ENCODE measurements around the gene PAK4. TPM values are rescaled to one million over a fixed set of nuclear protein-coding genes. Genes with fewer than 3 reads are reported as not detected.

The PAK4 gene
- total and polyA plus RNA-seq, 10 of the 15 experiments (the other 5 are each of a cell fraction or from before 2014, with no cell fraction given) = 0.08 to 19.3 (median 5.9) TPM

DNA sequence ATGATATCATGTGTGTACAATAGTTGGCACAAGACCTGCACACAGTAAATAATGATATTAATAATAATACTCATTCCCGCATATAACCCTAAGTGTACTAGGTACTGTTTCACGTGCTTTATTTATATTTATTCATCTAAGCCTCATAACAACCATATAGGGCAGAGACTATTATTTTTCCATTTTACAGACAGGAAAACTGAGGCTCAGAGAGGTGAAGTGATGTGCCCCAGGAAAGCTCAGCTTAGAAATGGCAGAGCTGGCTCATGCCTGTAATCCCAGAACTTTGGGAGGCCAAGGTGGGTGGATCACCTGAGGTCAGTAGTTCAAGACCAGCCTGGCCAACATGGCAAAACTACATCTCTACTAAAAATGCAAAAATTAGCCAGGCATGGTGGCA lies 27.9 kb upstream of the PAK4 start (continued):
- TF ChIP-seq ZNF687 (IDR thresholded peaks at IDR 0.05) (no peak), TCF3 (IDR thresholded peaks at IDR 0.05; ENCODE audit: borderline replicate concordance, insufficient read depth, low read depth, low read length) (no peak)
- TF ChIP-seq, protein P1, sequence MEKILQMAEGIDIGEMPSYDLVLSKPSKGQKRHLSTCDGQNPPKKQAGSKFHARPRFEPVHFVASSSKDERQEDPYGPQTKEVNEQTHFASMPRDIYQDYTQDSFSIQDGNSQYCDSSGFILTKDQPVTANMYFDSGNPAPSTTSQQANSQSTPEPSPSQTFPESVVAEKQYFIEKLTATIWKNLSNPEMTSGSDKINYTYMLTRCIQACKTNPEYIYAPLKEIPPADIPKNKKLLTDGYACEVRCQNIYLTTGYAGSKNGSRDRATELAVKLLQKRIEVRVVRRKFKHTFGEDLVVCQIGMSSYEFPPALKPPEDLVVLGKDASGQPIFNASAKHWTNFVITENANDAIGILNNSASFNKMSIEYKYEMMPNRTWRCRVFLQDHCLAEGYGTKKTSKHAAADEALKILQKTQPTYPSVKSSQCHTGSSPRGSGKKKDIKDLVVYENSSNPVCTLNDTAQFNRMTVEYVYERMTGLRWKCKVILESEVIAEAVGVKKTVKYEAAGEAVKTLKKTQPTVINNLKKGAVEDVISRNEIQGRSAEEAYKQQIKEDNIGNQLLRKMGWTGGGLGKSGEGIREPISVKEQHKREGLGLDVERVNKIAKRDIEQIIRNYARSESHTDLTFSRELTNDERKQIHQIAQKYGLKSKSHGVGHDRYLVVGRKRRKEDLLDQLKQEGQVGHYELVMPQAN (conservative IDR thresholded peaks at IDR 0.05) = no peak

DNA sequence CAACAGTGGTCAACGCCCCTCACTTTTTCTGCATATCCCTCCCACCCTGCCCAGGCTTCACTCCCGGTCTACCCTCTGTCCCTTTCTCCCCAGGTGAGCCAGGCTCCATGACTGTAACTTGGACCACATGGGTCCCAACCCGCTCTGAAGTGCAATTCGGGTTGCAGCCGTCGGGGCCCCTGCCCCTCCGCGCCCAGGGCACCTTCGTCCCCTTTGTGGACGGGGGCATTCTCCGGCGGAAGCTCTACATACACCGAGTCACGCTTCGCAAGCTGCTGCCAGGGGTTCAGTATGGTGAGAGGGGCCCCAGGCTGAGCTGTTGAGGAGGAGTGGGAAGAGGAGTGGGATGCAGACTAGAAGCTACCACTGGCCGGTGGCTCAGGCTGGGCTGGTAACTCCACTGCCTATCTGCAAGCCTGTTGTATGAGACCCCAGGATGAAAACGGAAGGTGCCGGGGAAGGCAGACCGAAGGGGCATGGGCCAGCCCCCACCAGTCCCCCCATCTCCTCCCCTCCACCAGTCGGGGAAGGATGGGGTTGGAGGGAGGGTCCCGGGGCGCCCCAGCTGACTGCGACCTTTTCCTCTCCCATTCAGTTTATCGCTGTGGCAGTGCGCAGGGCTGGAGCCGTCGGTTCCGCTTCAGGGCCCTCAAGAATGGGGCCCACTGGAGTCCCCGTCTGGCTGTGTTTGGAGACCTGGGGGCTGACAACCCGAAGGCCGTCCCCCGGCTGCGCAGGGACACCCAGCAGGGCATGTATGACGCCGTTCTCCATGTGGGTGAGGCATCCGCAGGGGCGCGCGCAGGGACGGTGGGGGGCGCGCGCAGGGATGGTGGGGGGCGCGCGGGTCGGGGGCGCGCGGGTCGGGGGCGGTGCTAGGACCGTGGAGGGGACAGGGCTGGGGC lies 27.0 kb upstream of the PAK4 start:
- Histone ChIP-seq H4K20me1 (ENCODE audit: control insufficient read depth, insufficient read depth) (no peaks in the 10 kb centered on the region), H3K4me3 (no peak overlapping the region), H3K4me2 (ENCODE audit: control insufficient read depth, insufficient read depth) (no peak overlapping the region), H3K4me1 (ENCODE audit: control insufficient read depth, insufficient read depth, low read length) (no peaks in the 10 kb centered on the region), H3K36me3 (ENCODE audit: control insufficient read depth in 2 of 2, insufficient read depth in 2 of 2, low read length in 1 of 2) (no peaks in the 10 kb centered on the region), H3K27ac (ENCODE audit: control insufficient read depth, insufficient read depth) (no peak overlapping the region), H2AFZ (ENCODE audit: control insufficient read depth, low read depth, low read length) (no peak overlapping the region), H3K27me3 (replicated peaks in 1 of 2; ENCODE audit: control insufficient read depth in 2 of 2, insufficient read depth in 2 of 2, low read length in 1 of 2) (no peaks in the 10 kb centered on the region), H3K9ac (ENCODE audit: control insufficient read depth, insufficient read depth, low read length) (no peak overlapping the region), H3K9me3 (replicated peaks; ENCODE audit: control insufficient read depth, insufficient read depth, low read length) (no peaks in the 10 kb centered on the region), H3K79me2 (ENCODE audit: control insufficient read depth, insufficient read depth, low read length) (no peaks in the 10 kb centered on the region)
- ChIA-PET RAD21 (ENCODE audit: unreplicated experiment) (no interaction called here), POLR2A (no interaction called here), CTCF (interaction anchor here (0.6 kb wide), 1 partner anchor 399 kb away, joined by 3 read pairs; no protein-coding TSS in a partner anchor), SMC1A (ENCODE audit: uncharacterized antibody, unreplicated experiment) (no interaction called here)
- no peak for FAIRE-seq
- TF ChIP-seq SREBF2 (IDR thresholded peaks at IDR 0.05; ENCODE audit: low read length) (no peak), PRDM15 (CRISPR knock-in tag; IDR thresholded peaks at IDR 0.05) (no peak)
- TF ChIP-seq, protein P2, sequence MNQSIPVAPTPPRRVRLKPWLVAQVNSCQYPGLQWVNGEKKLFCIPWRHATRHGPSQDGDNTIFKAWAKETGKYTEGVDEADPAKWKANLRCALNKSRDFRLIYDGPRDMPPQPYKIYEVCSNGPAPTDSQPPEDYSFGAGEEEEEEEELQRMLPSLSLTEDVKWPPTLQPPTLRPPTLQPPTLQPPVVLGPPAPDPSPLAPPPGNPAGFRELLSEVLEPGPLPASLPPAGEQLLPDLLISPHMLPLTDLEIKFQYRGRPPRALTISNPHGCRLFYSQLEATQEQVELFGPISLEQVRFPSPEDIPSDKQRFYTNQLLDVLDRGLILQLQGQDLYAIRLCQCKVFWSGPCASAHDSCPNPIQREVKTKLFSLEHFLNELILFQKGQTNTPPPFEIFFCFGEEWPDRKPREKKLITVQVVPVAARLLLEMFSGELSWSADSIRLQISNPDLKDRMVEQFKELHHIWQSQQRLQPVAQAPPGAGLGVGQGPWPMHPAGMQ (IDR thresholded peaks at IDR 0.05; ENCODE audit: borderline replicate concordance) = no peak
- no peak for ATAC-seq
- intact Hi-C loops (cut with micrococcal nuclease; ENCODE audit: unreplicated experiment) = no loop called here
- no TSS peak for BruUV-seq (replicated peaks)
- WGBS (ENCODE audit: insufficient coverage, insufficient replicate concordance, low lambda C conversion rate, missing lambda C conversion rate) = 42% methylated on average over 22 of the region's 53 CpGs
- in situ Hi-C loops (cut with MboI) = no loop called here
- no peak for DNase-seq (ENCODE audit: low read depth, low spot score)
